ENCODE results near the gene TRRAP.

DNA sequence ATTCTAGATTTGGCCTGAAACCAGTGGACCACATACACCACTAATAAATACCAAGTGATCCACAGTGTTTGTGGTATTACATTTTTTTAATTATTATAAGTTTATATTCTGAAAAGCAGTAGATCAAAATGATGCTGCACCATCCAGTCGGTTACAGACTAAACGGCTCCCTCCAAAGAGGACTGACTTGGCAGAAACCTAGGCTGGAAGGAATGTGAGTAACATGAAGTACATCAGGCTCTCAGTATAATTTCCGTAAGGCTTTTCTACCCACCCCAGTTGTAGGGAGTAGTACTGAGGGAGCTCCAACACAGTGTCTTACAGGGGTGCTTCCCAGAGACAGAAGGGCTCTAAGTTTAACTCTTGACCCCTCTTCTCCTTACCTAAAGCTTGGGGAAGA lies 119.5 kb downstream of the TRRAP start:
- no peak for TF ChIP-seq EZH2phosphoT487 (IDR thresholded peaks at IDR 0.05; ENCODE audit: low read length)
- TF ChIP-seq, protein P1, sequence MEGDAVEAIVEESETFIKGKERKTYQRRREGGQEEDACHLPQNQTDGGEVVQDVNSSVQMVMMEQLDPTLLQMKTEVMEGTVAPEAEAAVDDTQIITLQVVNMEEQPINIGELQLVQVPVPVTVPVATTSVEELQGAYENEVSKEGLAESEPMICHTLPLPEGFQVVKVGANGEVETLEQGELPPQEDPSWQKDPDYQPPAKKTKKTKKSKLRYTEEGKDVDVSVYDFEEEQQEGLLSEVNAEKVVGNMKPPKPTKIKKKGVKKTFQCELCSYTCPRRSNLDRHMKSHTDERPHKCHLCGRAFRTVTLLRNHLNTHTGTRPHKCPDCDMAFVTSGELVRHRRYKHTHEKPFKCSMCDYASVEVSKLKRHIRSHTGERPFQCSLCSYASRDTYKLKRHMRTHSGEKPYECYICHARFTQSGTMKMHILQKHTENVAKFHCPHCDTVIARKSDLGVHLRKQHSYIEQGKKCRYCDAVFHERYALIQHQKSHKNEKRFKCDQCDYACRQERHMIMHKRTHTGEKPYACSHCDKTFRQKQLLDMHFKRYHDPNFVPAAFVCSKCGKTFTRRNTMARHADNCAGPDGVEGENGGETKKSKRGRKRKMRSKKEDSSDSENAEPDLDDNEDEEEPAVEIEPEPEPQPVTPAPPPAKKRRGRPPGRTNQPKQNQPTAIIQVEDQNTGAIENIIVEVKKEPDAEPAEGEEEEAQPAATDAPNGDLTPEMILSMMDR (IDR thresholded peaks at IDR 0.05; ENCODE audit: low read length), result no peak
- no peak for TF ChIP-seq EZH2 (optimal IDR thresholded peaks at IDR 0.05; ENCODE audit: low read depth, low read length)

Measured in MM.1S (cell line).